Brain microvascular endothelial cell (primary cell): ENCODE measurements around the gene BRCA2.

Source experiments
- DNase-seq: peaks from one replicate; pipeline ENCODE4 v3.0.0-alpha.2; 2020
- H3K27ac ChIP-seq: fragments of 250-450 bp; sonication (Bioruptor Pico); 2 replicates; pipeline ENCODE4 v1.5.1; 2020; ENCODE audit warnings: mild to moderate bottlenecking, moderate library complexity
- H3K27me3 ChIP-seq: fragments of 250-450 bp; sonication (Bioruptor Pico); replicated peaks from 2 replicates; pipeline ENCODE4 v1.5.1; 2020; ENCODE audit warnings: mild to moderate bottlenecking
- H3K36me3 ChIP-seq: fragments of 250-450 bp; sonication (Bioruptor Pico); replicated peaks from 2 replicates; pipeline ENCODE4 v1.5.1; 2020; ENCODE audit warnings: mild to moderate bottlenecking
- H3K4me3 ChIP-seq: 2 replicates; pipeline ENCODE4 v1.5.1; 2011; ENCODE audit warnings: low read depth, mild to moderate bottlenecking, control low read depth, low read length, moderate library complexity
- CTCF ChIP-seq: IDR thresholded peaks from 2 replicates; pipeline ENCODE4 v1.5.1; 2011; ENCODE audit warnings: low read depth, mild to moderate bottlenecking, moderate library complexity, low read length, control low read depth, inconsistent platforms; ENCODE audit errors: missing control alignments
- in situ Hi-C: cut with HindIII; loops from 2 replicates; pipeline ENCODE4 v1.10.0; 2017; ENCODE audit warnings: low sequenced_read_pairs, low pct_ligation_motif_present

The BRCA2 gene

GRCh38 chr13:32284927-32285632 is 30.2 kb upstream of the BRCA2 start:
- Histone ChIP-seq H3K27me3 (no peaks in the 10 kb centered on the region), H3K27ac (peak overlapping the region; percentile 67), H3K4me3 (no peak overlapping the region), H3K36me3 (no peaks in the 10 kb centered on the region)
- no peak for TF ChIP-seq CTCF
- peak; percentile 80 for DNase-seq
- in situ Hi-C loops, result no loop called here

GRCh38 chr13:32285633-32285965 is 29.7 kb upstream of the BRCA2 start:
- peak overlapping the region; percentile 67 for H3K27ac ChIP-seq
- no peak overlapping the region for H3K4me3 ChIP-seq
- no peaks in the 10 kb centered on the region for H3K36me3 ChIP-seq
- in situ Hi-C loops, result no loop called here
- no peaks in the 10 kb centered on the region for H3K27me3 ChIP-seq
- no peak for TF ChIP-seq CTCF
- peak; percentile 9 for DNase-seq

GRCh38 chr13:32297206-32297605 is 18.1 kb upstream of the BRCA2 start:
- Histone ChIP-seq H3K36me3 (no peaks in the 10 kb centered on the region), H3K4me3 (no peak overlapping the region), H3K27me3 (no peaks in the 10 kb centered on the region), H3K27ac (no peak overlapping the region)
- DNase-seq, result no peak
- in situ Hi-C loops, result no loop called here
- TF ChIP-seq CTCF, result no peak

GRCh38 chr13:32298695-32299094 is 16.6 kb upstream of the BRCA2 start:
- in situ Hi-C loops, result no loop called here
- no peak for TF ChIP-seq CTCF
- Histone ChIP-seq H3K4me3 (no peak overlapping the region), H3K36me3 (no peaks in the 10 kb centered on the region), H3K27me3 (no peaks in the 10 kb centered on the region), H3K27ac (no peak overlapping the region)
- no peak for DNase-seq

- DNase-seq, result no peak
- Histone ChIP-seq H3K27me3 (no peaks in the 10 kb centered on the region), H3K36me3 (no peaks in the 10 kb centered on the region), H3K4me3 (no peak overlapping the region), H3K27ac (no peak overlapping the region)
- no peak for TF ChIP-seq CTCF
- in situ Hi-C loops, result no loop called here
Measured at GRCh38 chr13:32299893-32300292, 15.4 kb upstream of the BRCA2 start.

GRCh38 chr13:32300406-32300805 is 14.9 kb upstream of the BRCA2 start:
- no peak for DNase-seq
- in situ Hi-C loops, result no loop called here
- Histone ChIP-seq H3K27ac (no peak overlapping the region), H3K27me3 (no peaks in the 10 kb centered on the region), H3K36me3 (no peaks in the 10 kb centered on the region), H3K4me3 (no peak overlapping the region)
- TF ChIP-seq CTCF, result no peak
